NK-92 (cell line): ENCODE data around the gene NCKAP5.

Experiments used
- DNase-seq: peaks from one replicate; lab custom pipeline; 2025; ENCODE audit not compliant: unreplicated experiment; lab: John Stamatoyannopoulos, UW

NCKAP5 gene

GRCh38 chr2:133110201-133110600 lies 458.1 kb downstream of the NCKAP5 start:
- DNase-seq, result no peak

- DNase-seq, result no peak
Measured at GRCh38 chr2:133109772-133110171, 458.5 kb downstream of the NCKAP5 start.

GRCh38 chr2:133107058-133107815 lies 461.0 kb downstream of the NCKAP5 start:
- no peak for DNase-seq

- no peak for DNase-seq
Measured at GRCh38 chr2:133104871-133105270, 463.4 kb downstream of the NCKAP5 start.

GRCh38 chr2:133098787-133099186 lies 469.5 kb downstream of the NCKAP5 start:
- no peak for DNase-seq

GRCh38 chr2:133097666-133098065 lies 470.6 kb downstream of the NCKAP5 start:
- DNase-seq, result no peak

GRCh38 chr2:133092571-133092970 lies 475.7 kb downstream of the NCKAP5 start:
- no peak for DNase-seq

GRCh38 chr2:133090358-133090757 lies 477.9 kb downstream of the NCKAP5 start:
- no peak for DNase-seq

GRCh38 chr2:133086176-133086575 lies 482.1 kb downstream of the NCKAP5 start:
- DNase-seq, result no peak

GRCh38 chr2:133085646-133086045 lies 482.6 kb downstream of the NCKAP5 start:
- DNase-seq, result no peak

- DNase-seq, result no peak
Measured at GRCh38 chr2:133082034-133082433, 486.2 kb downstream of the NCKAP5 start.

GRCh38 chr2:133080822-133081221 lies 487.4 kb downstream of the NCKAP5 start:
- no peak for DNase-seq

GRCh38 chr2:133078667-133079411 lies 489.4 kb downstream of the NCKAP5 start:
- DNase-seq, result no peak

GRCh38 chr2:133077269-133077822 lies 490.9 kb downstream of the NCKAP5 start:
- DNase-seq, result no peak

GRCh38 chr2:133072837-133073694 lies 495.2 kb downstream of the NCKAP5 start:
- no peak for DNase-seq

- DNase-seq, result no peak
Measured at GRCh38 chr2:133063775-133064174, 504.5 kb downstream of the NCKAP5 start.

GRCh38 chr2:133062931-133063665 lies 505.2 kb downstream of the NCKAP5 start:
- no peak for DNase-seq

- no peak for DNase-seq
Measured at GRCh38 chr2:133061874-133062593, 506.2 kb downstream of the NCKAP5 start.

- DNase-seq, result no peak
Measured at GRCh38 chr2:133054297-133054696, 514.0 kb downstream of the NCKAP5 start.

- no peak for DNase-seq
Measured at GRCh38 chr2:133053541-133053940, 514.7 kb downstream of the NCKAP5 start.
